Epithelial cell of esophagus (primary cell): ENCODE results near the gene ABCC10.
"Not testable (repeated sequence)": the region's sequence is repeated elsewhere in the genome, so short reads cannot be mapped to it uniquely, and the experiment has no call there.

Experiments
- DNase-seq: peaks from one replicate; pipeline ENCODE4 v3.0.0; 2010; ENCODE audit warnings: low read depth
- H3K4me3 ChIP-seq: 2 replicates; pipeline ENCODE4 v1.5.1; 2011; ENCODE audit warnings: mild to moderate bottlenecking, low read length, control low read depth
- CTCF ChIP-seq: IDR thresholded peaks from 2 replicates; pipeline ENCODE4 v1.5.1; 2011; ENCODE audit warnings: low read depth, mild to moderate bottlenecking, low read length, control low read depth, inconsistent platforms; ENCODE audit not compliant: insufficient read depth; ENCODE audit errors: missing control alignments

ABCC10 gene

GRCh38 chr6:43416935-43417334 is 10.4 kb upstream of the ABCC10 start:
- no peak for DNase-seq
- no peak overlapping the region for H3K4me3 ChIP-seq
- TF ChIP-seq CTCF, result no peak

DNA sequence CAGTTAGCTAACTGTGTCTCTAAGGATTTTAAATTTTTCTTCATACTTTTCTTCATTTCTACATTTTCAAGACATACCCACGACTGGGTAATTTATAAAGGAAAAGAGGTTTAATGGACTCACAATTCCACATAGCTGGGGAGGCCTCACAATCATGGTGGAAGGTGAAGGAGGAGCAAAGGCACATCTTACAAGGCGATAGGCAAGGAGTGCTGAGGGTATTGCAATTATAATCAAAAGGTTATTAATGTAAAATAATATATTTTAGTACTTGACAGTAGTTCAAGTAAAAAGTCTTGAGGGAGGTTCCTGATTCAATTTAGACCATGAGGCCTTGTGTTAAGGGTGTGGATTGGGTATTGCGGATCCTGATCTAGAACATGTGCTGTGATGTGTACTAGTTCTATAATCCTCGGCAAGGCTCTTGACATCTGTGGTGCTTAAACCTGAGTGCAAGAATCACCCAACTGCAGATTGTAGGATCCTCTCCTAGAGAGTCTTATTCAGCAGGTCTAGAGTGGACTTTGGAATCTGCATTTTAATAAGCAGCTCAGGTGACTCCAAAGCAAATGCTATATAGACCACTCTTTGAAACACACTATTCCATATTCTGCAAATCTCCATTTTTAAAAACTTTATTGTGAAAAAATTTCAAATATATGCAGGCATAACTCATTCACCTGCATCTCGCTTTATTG is 7.2 kb upstream of the ABCC10 start:
- DNase-seq, result no peak
- TF ChIP-seq CTCF, result no peak
- no peak overlapping the region for H3K4me3 ChIP-seq

DNA sequence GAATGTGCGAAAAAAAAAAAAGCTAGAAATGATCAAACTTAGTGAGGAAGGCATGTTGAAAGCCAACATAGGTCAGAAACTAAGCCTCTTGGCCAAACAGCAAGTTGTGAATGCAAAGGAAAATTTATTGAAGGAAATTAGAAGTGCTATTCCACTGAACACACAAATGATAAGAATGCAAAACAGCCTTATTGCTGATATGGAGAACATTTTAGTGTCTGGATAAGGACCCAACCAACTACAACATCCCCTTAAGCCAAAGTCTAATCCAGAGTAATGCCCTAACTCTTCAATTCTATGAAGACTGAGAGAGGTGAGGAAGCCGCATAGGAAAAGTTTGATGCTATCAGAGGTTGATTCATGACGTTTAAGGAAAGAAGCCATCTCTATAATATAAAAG is 5.5 kb upstream of the ABCC10 start:
- no peak for TF ChIP-seq CTCF
- no peak overlapping the region for H3K4me3 ChIP-seq
- no peak for DNase-seq

DNA sequence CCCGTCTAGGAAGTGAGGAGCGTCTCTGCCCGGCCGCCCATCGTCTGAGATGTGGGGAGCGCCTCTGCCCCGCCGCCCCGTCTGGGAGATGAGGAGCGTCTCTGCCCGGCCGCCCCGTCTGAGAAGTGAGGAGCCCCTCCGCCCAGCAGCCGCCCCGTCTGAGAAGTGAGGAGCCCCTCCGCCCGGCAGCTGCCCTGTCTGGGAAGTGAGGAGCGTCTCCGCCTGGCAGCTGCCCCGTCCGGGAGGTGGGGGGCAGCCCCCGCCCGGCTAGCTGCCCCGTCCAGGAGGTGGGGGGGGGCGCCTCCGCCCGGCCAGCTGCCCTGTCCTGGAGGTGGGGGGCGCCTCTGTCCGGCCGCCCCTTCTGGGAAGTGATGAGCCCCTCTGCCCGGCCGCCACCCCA is 2.3 kb upstream of the ABCC10 start:
- not testable (repeated sequence) for H3K4me3 ChIP-seq

GRCh38 chr6:43426928-43427405 is 374 bp upstream of the ABCC10 start:
- peak overlapping the region; percentile 88 for H3K4me3 ChIP-seq
- no peak for DNase-seq
- TF ChIP-seq CTCF, result no peak

More for the DNA sequence above, 2.3 kb upstream of the ABCC10 start:
- not testable (repeated sequence) for DNase-seq

GRCh38 chr6:43428112-43428570 is 800 bp downstream of the ABCC10 start:
- no peak for DNase-seq

DNA sequence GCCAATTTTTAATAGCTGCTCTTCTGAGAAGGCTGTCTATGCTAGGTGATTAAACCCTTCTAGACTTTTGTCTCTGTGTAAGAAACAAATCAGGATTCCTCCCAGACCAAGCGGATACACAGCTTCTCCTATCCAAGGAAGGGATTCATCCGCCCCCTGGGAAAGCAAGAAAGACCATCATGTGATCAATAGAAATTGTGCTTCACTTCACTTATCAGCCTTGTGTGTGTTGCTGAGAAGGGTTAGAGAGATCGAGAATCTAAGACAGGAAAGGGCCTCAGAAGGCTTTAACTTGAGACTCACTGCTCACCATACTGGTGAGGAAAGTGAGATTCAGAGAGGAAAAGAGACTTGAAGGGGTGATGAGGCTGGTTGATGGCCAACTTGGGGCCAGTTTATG is 1.5 kb downstream of the ABCC10 start:
- no peak for DNase-seq
- peak overlapping the region; percentile 88 for H3K4me3 ChIP-seq
- no peak for TF ChIP-seq CTCF

More at GRCh38 chr6:43428112-43428570, 800 bp downstream of the ABCC10 start:
- TF ChIP-seq CTCF, result no peak
- H3K4me3 ChIP-seq, result peak overlapping the region; percentile 88
